ENCODE measurements around the gene MED16.
A peak's percentile ranks its signal among the peaks of the same experiment; 100 is the strongest.

The MED16 gene

GRCh38 chr19:924553-925086 lies 31.6 kb upstream of the MED16 start:
- intact Hi-C loops (cut with micrococcal nuclease), result no loop called here
- Mint-ChIP-seq H3K9me3 (no peaks in the 10 kb centered on the region), H3K4me3 (peak overlapping the region; percentile 86), H3K27ac (peak overlapping the region; percentile 85), H3K36me3 (ENCODE audit: low read depth) (peaks cover 44% of the 10 kb centered on the region), H3K4me1 (ENCODE audit: low read depth) (peaks cover 47% of the 10 kb centered on the region), H3K27me3 (peaks cover 25% of the 10 kb centered on the region)

DNA sequence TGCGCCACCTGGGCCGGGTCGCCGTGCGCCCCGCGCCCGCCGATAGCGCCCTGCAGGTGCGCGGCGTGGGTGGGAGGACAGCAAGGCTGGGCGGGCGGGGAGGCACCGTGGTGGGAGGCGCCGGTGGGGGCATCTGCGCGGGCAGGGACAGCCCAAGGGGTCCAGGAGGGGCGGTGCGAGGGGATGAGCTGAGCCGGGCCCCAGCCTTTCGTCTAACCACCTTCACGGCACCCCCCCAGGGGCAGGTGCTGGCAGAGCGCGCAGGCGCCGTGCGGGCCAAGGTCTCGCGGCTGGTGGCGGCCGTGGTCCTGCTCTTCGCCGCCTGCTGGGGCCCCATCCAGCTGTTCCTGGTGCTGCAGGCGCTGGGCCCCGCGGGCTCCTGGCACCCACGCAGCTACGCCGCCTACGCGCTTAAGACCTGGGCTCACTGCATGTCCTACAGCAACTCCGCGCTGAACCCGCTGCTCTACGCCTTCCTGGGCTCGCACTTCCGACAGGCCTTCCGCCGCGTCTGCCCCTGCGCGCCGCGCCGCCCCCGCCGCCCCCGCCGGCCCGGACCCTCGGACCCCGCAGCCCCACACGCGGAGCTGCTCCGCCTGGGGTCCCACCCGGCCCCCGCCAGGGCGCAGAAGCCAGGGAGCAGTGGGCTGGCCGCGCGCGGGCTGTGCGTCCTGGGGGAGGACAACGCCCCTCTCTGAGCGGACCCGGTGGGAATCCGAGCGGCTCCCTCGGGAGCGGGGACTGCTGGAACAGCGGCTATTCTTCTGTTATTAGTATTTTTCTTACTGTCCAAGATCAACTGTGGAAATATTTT lies 27.3 kb upstream of the MED16 start:
- Mint-ChIP-seq H3K36me3 (ENCODE audit: low read depth) (no peaks in the 10 kb centered on the region), H3K27me3 (peaks cover 57% of the 10 kb centered on the region)
- intact Hi-C loops (cut with micrococcal nuclease), result loop anchor here (2.0 kb wide), 2 partner anchors 57 to 149 kb away; no protein-coding TSS in a partner anchor

GRCh38 chr19:919199-920050 lies 26.4 kb upstream of the MED16 start:
- Mint-ChIP-seq H3K27me3 (peaks cover 59% of the 10 kb centered on the region), H3K4me1 (ENCODE audit: low read depth) (peaks cover 46% of the 10 kb centered on the region), H3K27ac (no peak overlapping the region), H3K36me3 (ENCODE audit: low read depth) (no peaks in the 10 kb centered on the region), H3K9me3 (no peaks in the 10 kb centered on the region), H3K4me3 (no peak overlapping the region)
- intact Hi-C loops (cut with micrococcal nuclease), result loop anchor here (2.0 kb wide), 2 partner anchors 57 to 149 kb away; no protein-coding TSS in a partner anchor

More for the DNA sequence above, 27.3 kb upstream of the MED16 start:
- Mint-ChIP-seq H3K4me1 (ENCODE audit: low read depth) (peaks cover 44% of the 10 kb centered on the region), H3K27ac (no peak overlapping the region), H3K9me3 (no peaks in the 10 kb centered on the region), H3K4me3 (peak overlapping the region; percentile 51)

DNA sequence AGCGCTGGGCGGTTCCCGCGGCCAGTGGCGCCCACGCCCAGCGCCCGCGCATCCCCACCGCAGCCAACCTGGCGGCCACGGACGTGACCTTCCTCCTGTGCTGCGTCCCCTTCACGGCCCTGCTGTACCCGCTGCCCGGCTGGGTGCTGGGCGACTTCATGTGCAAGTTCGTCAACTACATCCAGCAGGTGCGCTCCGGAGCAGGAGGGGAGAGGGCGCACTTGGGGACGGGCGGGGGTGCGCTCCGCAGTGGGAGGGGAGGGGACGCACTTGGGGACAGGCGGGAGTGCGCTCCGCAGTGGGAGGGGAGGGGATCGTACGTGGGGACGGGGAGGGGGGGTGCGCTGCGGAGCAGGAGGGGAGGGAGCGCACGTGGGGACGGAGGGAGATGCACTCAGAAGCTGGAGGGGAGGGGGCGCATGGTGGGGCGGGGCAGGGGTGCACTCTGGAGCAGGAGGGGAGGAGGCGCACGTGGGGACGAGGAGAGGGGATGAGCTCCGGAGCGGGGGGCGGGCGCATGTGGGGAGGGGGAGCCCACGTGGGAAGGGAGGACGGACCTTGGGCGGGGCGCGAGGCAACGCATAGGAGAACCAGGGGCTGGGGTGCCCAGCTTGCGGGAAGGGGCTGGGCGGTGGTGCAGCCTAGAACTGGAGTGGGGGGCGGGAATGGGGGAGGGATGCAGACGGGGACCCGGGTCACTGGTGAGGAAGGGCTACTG lies 25.7 kb upstream of the MED16 start:
- H3K4me3 Mint-ChIP-seq, result no peak overlapping the region
- H3K9me3 Mint-ChIP-seq, result no peaks in the 10 kb centered on the region
- H3K36me3 Mint-ChIP-seq (ENCODE audit: low read depth), result no peaks in the 10 kb centered on the region
- H3K27ac Mint-ChIP-seq, result no peak overlapping the region
- intact Hi-C loops (cut with micrococcal nuclease), result no loop called here
- peaks cover 39% of the 10 kb centered on the region for H3K4me1 Mint-ChIP-seq (ENCODE audit: low read depth)
- H3K27me3 Mint-ChIP-seq, result peaks cover 59% of the 10 kb centered on the region

DNA sequence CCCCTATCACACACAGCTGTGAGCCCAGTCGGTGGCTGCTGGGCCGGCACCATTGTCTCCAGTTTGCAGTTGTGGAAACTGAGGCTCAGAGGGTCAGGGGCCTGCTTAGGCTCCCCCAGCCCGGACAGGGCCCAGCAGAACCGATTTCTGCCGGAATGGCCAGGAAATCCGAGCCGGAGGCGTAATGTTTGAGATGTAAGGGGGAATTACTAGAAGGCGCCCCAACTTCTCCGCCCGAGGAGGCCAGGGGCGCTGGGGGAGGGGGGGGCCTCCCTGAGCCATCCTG lies 25.1 kb upstream of the MED16 start:
- Mint-ChIP-seq H3K4me1 (ENCODE audit: low read depth) (peaks cover 33% of the 10 kb centered on the region), H3K36me3 (ENCODE audit: low read depth) (no peaks in the 10 kb centered on the region), H3K27ac (no peak overlapping the region), H3K27me3 (peaks cover 55% of the 10 kb centered on the region), H3K4me3 (no peak overlapping the region), H3K9me3 (no peaks in the 10 kb centered on the region)
- intact Hi-C loops (cut with micrococcal nuclease), result no loop called here

DNA sequence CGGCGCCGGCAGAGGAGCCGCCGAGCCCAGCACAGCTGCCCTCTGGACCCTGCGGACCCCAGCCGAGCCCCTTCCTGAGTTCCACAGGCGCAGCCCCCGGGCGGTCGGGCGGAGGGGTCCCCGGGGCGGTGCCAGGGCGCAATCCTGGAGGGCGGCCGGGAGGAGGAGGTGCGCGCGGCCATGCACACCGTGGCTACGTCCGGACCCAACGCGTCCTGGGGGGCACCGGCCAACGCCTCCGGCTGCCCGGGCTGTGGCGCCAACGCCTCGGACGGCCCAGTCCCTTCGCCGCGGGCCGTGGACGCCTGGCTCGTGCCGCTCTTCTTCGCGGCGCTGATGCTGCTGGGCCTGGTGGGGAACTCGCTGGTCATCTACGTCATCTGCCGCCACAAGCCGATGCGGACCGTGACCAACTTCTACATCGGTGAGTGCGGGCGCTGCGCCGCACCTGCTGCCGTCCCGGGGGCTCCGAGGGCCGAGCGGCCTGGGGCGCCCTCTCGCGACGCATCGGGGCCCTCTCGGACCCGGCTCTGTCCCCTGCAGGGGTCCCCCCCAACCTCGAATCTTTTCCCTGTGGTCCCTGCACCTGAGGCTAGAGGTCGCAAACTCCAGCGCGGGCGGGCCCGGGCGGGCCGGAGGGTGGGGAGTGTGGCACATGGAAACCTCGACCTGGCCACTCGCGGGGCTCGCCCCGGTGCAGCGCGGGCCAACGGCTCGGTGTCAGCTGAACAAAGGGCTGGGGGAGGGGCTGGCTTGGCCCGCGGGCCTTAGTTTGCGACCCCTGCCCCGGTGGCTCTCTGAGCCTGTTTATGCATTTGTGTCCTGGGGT lies 24.6 kb upstream of the MED16 start, which contains the start of gene KISS1R:
Gene KISS1R (plus strand): TSS at position 11 of the 829 bp plus-strand sequence. CDS start 170 bp downstream, at position 181.
- no peaks in the 10 kb centered on the region for H3K36me3 Mint-ChIP-seq (ENCODE audit: low read depth)
- H3K9me3 Mint-ChIP-seq, result no peaks in the 10 kb centered on the region
- peaks cover 53% of the 10 kb centered on the region for H3K27me3 Mint-ChIP-seq
- peaks cover 32% of the 10 kb centered on the region for H3K4me1 Mint-ChIP-seq (ENCODE audit: low read depth)
- H3K4me3 Mint-ChIP-seq, result peak within 1 kb of the TSS; percentile 34
- intact Hi-C loops (cut with micrococcal nuclease), result no loop called here
- no peak within 1 kb of the TSS for H3K27ac Mint-ChIP-seq

GRCh38 chr19:916645-917322 lies 23.8 kb upstream of the MED16 start:
- H3K4me3 Mint-ChIP-seq, result peak overlapping the region; percentile 13
- H3K9me3 Mint-ChIP-seq, result no peaks in the 10 kb centered on the region
- H3K27me3 Mint-ChIP-seq, result peaks cover 51% of the 10 kb centered on the region
- intact Hi-C loops (cut with micrococcal nuclease), result no loop called here
- H3K27ac Mint-ChIP-seq, result no peak overlapping the region
- H3K4me1 Mint-ChIP-seq (ENCODE audit: low read depth), result peaks cover 29% of the 10 kb centered on the region
- no peaks in the 10 kb centered on the region for H3K36me3 Mint-ChIP-seq (ENCODE audit: low read depth)

- Mint-ChIP-seq H3K4me1 (ENCODE audit: low read depth) (peaks cover 38% of the 10 kb centered on the region), H3K4me3 (peak within 1 kb of the TSS; percentile 89), H3K36me3 (ENCODE audit: low read depth) (peaks cover 16% of the 10 kb centered on the region), H3K9me3 (no peaks in the 10 kb centered on the region), H3K27ac (peak within 1 kb of the TSS; percentile 85), H3K27me3 (peaks cover 22% of the 10 kb centered on the region)
- intact Hi-C loops (cut with micrococcal nuclease), result loop anchor here (2.0 kb wide), 1 partner anchor 50 kb away; no protein-coding TSS in a partner anchor
These were observed 20.2 kb upstream of the MED16 start, which contains the start of gene R3HDM4 for GRCh38 chr19:913080-913748. Gene R3HDM4, minus strand, starts transcription at chr19:913219. Its CDS starts 62 bp downstream, at chr19:913157.

DNA sequence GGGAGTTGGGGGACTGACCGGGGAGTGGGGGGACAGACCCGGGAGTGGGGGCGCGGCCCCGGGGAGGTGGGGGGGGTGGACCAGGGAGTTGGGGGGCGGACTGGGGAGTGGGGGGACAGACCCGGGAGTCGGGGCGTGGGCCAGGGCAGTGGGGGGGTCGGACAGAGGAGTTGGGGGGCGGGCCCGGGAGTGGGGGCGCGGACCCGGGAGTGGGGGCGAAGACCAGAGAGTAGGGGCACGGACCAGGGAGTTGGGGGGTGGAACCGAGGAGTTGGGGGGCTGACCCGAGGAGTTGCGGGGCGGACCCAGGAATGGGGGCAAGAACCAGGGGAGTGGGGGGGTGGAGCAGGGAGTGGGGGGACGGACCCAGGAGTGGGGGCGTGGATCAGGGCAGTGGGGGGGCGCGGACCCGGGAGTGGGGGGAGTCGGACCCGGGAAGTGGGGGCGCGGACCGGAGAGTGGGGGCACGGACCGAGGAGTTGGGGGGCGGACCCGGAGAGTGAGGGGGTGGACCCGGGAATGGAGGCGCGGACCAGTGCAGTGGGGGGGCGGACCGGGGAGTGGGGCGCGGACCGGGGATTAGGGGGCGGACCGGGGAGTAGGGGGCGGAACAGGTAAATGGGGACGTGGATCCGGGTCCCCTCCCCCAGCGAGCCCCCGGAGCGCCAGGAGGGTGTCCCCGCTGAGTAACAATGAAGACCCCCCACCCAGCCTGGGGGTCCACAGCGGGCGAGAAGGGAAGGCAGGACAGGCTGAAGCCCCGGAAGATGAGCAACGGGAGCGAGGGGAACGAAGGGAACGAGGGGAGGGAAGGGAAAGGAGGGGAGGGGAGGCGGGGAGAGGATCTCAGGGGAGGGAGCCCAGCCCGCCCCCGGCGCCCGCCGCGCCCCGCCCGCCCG lies 19.4 kb upstream of the MED16 start:
- Mint-ChIP-seq H3K4me3 (peak overlapping the region; percentile 89), H3K4me1 (ENCODE audit: low read depth) (peaks cover 41% of the 10 kb centered on the region), H3K36me3 (ENCODE audit: low read depth) (peaks cover 16% of the 10 kb centered on the region), H3K27me3 (peaks cover 14% of the 10 kb centered on the region), H3K27ac (peak overlapping the region; percentile 85), H3K9me3 (no peaks in the 10 kb centered on the region)
- intact Hi-C loops (cut with micrococcal nuclease), result loop anchor here (2.0 kb wide), 1 partner anchor 50 kb away; no protein-coding TSS in a partner anchor

DNA sequence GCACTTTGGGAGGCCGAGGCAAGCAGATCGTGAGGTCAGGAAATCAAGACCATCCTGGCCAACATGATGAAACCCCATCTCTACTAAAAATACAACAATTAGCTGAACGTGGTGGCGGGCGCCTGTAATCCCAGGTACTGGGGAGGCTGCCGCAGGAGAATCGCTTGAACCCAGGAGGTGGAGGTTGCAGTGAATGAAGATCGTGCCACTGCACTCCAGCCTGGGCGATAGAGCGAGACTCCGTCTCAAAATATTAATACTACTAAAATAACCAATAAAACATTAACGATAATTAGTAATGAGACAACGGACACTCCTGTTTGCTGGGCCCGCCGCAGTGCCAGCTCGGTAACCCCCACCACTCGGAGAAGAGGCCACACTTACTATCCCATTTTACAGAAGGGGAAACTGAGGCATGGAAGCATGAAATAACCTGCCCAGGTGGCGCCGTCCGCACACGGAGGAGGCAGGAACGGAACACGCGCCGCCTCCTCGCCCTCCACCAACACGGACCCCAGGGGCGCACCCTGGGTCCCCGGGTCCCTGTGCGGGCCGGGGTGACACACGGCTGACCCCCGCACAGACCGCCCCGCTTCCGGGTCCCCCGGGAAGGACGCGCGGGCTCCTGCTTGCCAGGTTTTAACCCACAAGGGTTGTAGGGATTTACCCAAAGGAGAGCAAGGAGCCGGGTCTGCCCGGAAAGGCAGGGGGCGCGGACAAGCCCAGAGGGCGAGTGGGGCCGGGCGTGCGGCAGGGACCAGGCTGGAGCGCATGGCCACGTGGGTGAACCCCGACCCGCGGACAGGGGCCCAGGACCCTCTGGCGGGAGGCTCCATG lies 18.4 kb upstream of the MED16 start:
- intact Hi-C loops (cut with micrococcal nuclease), result loop anchor here (2.0 kb wide), 1 partner anchor 49 kb away; no protein-coding TSS in a partner anchor
- Mint-ChIP-seq H3K36me3 (ENCODE audit: low read depth) (peaks cover 22% of the 10 kb centered on the region), H3K27ac (no peak overlapping the region), H3K4me1 (ENCODE audit: low read depth) (peaks cover 50% of the 10 kb centered on the region), H3K4me3 (peak overlapping the region; percentile 46), H3K27me3 (peaks cover 7% of the 10 kb centered on the region), H3K9me3 (no peaks in the 10 kb centered on the region)
